HG03060 (cell line): ENCODE results near the gene SLC29A3.

Experiments
- ATAC-seq: cut with Tn5 transposase; IDR thresholded peaks from one replicate; pipeline ENCODE4 v1.9.1; 2021; ENCODE audit warnings: low read depth, moderate number of reproducible peaks; ENCODE audit not compliant: unreplicated experiment

SLC29A3 gene

GRCh38 chr10:71299071-71299785 lies 19.8 kb upstream of the SLC29A3 start:
- no peak for ATAC-seq

- no peak for ATAC-seq
These were observed 18.3 kb upstream of the SLC29A3 start for GRCh38 chr10:71300555-71301370.

- ATAC-seq = no peak
These were observed 17.6 kb upstream of the SLC29A3 start for GRCh38 chr10:71301371-71301916.

GRCh38 chr10:71302451-71302850 lies 16.6 kb upstream of the SLC29A3 start:
- ATAC-seq = no peak

DNA sequence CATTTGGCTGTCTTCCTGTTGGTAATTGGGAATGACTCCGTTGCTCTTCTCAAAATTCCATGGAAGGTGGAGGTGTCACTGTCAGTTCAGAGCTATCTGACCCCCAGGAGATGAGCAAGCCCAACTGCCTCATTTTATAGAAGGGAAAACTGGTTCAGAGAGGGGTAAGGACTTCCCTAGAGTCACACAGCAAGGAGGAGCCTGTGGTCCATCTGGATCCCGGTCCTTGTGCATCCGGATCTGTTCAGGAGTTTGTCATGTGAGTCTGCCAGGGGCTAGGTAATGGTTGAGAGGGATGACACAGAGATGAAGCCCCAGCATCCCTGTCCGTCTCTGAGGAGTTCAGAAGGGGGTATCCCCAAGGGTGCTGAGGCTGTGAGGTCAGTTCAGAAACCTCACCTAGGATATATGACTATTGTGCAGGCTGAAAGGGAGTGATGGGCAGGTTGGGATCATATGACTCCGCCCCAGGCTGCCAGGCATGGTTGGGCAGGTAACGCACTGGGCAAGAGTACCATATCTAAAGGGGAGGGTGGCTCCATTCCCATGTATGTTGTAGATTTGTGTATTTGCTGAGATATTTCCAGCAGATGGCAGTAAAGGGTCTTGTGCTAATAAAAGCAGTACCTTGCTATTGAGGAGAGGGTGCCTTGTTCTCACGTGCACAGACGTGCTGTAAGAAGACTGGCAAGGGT lies 16.0 kb upstream of the SLC29A3 start:
- no peak for ATAC-seq

- no peak for ATAC-seq
These were observed 15.5 kb upstream of the SLC29A3 start for GRCh38 chr10:71303569-71303907.

DNA sequence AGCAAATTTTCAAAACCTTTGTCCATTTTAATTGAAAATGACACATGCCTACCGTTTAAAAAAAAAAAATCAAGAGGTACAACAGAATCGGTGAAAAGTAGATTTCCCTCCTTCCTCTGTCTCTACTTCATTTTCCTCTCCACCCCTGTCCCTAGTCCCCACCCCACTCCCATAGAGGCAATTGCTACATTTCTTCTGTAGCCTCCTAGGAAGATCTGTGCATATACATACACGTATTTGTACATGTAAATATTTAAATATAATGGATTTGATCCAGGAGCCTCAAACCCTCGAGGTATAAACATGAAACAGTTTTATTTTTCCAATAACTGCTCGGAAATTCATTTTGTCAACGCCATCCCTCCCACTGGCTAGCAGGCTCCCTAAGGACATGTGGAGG lies 14.1 kb upstream of the SLC29A3 start:
- no peak for ATAC-seq

DNA sequence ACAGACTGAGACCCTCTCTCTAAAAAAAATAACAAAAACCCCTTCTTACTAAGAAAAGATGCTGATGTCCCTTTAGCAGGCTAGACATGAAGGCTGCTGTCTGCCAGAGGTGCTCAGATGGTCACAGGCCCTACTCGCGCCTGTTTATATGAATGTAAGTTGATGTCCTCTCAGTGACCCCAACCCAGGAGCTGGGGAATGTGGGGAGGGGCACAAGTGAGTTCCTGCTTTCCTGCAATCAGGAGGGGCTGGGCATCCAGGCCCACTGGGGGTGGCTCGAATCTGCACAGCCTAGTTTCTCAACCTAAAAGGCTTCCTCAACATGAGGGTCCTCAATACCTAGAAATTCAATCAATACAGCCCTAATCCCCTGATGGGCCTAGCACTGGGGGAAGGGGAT lies 12.1 kb upstream of the SLC29A3 start:
- ATAC-seq = no peak

GRCh38 chr10:71307469-71308085 lies 11.5 kb upstream of the SLC29A3 start:
- ATAC-seq = no peak

DNA sequence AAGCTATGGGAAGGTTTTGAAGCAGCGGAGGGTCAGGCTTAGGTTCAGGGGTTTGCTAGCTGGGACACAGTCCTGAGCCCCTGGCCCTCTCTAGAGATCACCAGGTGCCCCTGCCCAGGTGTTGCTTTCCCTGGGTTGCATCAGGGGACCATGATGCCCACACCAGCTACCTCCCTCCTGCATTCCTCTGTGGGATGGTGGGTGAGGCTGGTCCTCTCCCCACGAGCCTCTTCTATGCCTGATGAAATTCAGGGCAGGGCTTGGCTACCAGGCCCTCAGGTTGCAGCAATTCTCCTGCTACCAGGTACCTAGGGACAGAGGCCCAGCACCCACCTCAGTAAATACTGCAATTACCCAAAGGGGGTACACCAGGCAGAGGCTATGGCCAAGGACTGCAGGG lies 10.8 kb upstream of the SLC29A3 start:
- no peak for ATAC-seq

DNA sequence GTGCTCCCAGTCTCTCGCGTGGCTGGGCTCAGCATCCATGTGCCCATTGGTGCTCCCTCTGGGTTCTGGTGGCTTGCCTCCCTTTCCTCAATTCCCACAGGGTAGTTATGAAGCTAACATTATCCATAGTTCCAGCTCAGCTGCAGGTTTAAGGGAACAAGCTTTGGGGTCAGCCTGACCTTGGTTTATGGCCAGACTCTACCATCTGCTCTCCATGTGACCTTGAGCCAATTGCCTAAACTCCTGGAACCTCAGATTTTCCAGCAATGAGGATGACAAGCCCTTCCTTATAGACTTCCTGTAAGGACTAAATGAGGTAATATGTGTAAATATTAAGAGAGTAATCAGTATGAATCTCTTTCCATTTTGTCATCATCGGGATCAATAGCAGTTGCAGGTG lies 10.1 kb upstream of the SLC29A3 start:
- ATAC-seq = no peak

DNA sequence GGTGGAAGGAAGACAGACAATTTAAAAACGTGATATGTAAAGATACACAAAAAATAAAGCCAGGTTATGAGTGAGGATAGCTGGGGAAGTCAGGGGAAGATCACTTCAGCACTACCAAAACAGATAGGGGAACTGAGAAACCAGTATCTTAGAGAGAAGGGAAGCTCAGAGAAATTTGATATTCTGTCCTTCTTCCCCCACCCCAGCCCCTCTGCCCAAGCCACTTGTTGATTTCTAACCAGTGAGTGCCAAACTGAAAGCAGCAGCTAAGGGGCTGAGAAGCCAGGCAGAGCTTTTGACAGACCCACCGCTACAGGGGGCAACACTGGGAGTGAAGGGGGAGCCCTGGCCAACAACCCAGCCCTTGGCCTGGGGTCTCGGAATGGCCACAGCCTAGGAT lies 9.1 kb upstream of the SLC29A3 start:
- ATAC-seq = no peak

DNA sequence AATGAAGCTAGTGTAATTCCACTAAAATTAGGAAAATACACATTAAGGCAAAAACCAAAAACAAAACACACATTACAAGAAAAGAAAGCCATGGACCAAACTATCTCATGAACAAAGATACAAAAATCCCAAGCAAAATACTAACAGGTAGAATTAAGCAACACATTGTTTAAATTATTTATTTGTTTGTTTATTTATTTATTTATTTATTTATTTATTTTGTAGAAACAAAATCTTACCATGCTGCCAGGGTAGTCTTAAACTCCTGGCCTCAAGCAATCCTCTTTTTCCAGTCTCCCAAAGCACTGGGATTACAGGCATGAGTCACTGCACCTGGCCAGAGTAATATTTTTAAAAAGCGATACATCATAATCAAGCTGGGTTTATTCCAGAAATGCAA lies 6.8 kb upstream of the SLC29A3 start:
- no peak for ATAC-seq

DNA sequence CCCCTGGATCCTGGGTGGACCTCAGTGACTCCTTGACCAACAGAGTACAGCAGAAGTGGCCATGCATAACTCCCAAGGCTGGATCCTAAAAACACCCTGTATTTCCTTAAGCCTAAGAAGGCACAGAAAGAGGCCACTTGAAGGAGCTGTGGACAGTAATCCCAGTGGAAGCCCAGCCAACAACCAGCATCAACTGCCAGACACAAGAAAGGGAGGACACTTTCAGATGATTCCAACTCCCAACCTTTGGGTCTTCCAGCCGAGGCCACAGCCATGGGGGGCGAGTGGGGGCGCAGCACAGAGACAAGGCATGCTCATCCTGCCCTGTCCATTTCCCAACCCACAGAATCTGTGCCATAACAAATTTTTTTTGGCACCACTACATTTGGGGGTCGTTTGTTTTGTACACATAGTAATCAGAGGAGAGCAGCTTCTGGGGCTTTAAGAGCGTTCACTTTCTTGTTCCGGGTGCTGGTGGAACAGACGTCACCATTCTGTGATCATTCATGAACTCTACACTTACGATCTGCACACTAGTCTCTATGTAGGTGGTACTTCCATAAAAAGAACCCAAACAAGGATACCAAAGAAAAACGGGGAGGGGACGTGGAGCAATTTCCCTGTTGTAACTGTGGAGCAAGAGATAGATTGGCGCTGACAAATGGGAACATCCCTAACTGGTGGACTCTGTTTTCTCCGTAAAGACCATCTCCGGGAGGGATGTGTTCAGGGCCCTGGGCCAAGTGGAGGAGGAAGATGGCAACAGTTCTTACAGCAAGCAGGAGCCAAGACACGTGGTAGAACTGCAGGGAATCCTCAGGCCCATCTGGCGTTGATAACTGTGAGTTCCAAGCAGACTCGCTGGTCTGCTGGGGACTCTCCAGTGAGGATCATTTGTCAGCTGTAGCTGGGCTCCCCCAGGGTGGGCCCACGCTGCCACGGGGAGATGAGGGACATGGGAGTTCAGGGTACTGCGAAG lies 6.0 kb upstream of the SLC29A3 start:
- no peak for ATAC-seq

GRCh38 chr10:71314028-71314693 lies 4.9 kb upstream of the SLC29A3 start:
- ATAC-seq = no peak

DNA sequence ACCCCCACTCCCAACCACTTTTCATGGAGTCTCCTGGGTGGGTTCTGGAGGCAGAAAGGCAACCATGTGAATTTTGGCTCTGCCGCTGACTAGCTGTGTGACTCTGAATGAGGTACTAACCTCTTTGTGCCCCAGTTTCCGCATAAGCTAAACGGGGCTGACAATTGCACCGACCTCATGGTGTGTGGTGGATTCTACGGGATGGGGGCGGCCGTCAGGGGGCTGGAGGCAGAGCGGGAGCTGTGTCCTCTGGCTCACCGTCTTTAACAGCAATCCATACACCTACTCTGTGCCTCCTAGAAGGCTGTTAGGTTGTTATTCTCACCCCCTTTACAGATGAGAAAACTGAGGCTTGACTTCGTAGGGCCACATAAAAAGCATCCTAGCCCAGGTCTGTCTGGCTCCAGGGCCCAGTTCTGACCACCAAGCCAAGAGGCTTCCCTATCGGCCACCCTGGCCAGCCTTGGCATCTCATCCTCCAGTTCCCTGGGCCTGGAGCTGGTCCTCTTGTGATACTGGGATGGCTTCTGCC lies 4.3 kb upstream of the SLC29A3 start:
- no peak for ATAC-seq

DNA sequence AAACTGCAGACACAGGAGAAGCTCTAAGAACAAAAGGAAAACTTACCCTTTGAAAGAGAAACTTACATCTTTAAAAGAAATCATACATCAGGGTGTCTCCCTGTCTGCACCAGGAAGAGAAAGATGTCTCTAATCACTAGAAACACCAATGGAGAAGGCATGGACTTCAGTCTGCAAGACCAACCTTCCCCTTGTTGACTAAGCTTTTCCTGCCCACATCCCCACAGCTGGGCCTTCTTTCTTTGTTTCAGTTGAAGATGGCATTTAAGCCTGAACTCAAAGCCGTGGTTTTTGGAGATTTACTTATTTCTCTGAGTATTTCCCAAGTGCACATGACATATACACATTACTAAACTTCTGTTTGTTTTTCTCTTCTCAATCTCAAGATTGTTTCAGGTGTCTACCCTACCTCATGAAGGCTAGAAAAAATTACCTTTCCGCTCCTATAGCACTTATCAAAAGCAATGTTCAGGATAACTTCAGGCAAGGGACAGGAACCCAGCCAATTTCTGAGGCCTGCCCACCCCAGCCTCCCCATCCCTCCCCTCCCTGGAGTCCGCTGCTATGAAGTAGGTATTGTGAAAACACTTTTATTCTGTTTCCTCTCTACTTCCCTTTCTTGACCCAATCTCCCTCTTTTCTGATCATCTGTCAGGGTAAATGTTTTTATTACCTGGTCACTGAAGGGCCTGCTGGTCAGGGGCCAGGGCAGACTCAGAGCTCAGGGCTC lies 2.8 kb upstream of the SLC29A3 start:
- no peak for ATAC-seq

DNA sequence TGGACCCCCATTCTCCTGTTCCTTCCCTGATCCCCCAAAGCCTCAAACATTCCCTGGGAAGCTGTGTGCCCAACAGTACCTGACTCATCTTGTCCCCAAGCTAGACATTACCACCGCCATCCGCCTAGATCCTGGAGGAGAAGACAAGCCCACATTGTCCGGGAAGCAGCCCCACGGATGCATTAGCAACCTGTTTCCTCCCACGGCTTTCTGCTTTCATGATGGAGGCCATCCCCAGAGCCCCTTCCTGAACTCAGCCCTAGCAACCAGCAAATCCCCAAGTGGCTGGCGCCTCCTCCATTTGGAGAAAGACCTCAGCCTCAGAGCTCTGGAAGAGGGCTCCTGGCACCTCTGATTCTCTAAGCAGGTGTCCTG lies 2.3 kb upstream of the SLC29A3 start:
- no peak for ATAC-seq
